Measurements from ENCODE around the gene FBXL19.

FBXL19 gene

DNA sequence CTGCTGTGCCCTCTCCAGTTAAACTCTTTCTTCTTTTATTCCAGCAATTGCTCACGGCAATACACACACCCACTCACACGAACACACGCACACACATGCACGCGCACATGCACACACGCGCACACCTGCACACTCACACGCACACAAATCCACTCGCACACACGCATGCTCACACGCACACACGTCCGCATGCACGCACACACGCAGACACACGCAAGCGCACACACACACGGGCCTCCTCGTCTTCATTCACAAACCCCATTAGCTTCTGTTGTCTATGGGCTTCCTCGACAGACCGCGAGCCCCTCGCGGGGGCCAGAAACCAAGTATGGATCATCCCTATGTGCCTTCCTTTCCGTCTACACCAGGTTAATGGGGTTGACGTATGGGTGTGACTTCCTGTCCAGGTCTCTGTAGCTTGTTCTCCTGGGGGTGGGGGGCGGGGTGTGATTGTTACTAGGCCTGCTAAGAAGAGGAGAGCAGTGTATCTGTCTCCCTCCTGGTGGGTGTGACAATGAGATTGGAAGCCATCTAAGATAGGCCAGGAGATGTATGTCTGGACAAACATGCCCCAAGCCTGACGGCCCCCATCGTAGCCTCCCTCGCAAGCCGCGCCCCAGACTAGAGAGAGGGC, 27.6 kb upstream of the FBXL19 start:
- DNase-seq: no peak

DNA sequence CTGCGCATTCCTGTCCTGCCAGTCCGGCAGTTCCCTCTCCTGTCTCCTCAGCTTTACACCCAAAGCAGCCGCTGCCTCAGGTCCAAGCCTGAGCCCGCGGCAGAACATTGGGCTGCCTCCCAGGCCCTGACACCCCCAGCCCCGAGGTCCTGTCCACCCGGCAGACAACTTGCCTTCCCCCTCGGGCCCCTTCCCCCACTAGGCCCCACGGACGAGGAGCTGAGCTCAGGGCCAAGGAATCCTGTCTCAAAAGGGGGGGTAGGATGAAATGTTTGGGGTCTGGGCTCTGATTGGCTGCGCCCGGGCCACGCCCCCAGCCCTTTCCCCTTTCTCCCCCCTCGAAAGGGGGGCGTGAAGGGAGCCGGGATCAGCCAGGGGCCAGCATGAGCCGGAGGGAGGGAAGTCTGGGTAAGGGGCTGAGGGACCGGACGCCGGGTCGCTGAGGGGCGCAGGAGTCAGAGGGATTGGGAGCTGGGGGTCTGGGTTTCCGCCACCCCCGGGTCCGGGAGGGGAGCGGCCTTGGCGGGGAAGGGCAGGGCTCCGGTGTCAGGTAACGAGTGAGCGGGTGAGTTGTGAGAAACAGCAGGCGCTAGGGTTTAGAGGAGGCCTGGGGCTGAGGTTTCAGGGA, 27.0 kb upstream of the FBXL19 start, which contains the start of gene CTF1:
Gene CTF1 (plus strand): TSS at position 354 of the 628 bp plus-strand sequence. CDS start 30 bp downstream, at position 384.
- DNase-seq: peak; percentile 95

DNA sequence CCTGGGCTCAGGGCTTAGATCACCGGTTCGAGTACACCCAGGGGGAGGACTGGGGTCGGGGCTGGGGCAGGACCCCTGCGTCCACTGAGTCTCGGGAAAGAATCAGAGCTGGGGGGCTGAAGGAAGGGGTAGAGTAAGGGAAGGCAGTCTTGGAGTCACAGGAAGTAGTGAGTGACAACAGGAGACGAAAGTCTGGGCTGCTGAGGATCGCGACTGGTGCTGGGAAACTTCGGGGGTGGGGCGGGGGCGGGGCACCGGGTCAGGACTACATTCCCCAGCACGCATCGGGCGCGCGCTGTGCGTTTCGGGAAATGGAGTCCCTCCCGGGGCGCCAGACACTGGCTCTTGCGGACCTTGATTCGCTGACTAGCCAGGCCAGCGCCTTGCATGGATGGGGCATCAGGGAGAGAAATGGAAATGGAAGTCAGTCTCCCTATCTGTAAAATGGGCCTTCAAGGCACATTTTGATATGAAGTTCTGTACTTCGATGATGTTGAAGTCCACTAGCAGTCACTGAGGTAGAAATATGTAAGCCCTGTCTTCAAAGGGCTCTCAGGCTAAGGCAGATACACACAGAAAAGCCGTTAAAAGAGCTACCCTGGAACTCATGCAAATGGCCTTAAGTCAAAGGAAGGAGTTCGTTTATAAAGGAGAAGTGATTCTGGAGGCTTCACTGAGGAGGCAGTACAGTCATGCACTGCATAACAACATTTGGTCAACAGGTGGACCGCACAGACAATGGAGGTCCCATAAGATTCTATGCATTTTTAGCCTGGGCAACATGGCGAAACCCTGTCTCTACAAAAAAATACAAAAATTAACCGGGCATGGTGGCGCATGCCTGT, 26.3 kb upstream of the FBXL19 start:
- peak; percentile 96 for DNase-seq

DNA sequence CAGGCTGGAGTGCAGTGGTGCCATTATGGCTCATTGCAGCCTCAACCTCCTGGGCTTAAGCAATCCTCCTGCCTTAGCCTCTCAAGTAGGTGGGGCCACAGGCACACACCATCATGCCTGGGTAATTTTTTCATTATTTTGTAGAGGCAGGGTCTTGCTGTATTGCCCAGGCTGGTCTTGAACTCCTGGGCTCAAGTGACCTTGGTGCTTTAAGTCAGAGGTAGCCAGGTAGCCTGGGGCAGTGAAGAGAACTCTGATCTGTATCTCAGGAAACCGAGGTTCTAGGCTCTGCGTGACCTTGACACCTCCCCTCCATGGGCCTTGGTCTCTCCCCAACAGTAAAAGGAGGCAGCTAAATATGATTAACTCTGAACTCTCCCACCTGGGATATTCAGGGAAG, 23.6 kb upstream of the FBXL19 start:
- no peak for DNase-seq

DNA sequence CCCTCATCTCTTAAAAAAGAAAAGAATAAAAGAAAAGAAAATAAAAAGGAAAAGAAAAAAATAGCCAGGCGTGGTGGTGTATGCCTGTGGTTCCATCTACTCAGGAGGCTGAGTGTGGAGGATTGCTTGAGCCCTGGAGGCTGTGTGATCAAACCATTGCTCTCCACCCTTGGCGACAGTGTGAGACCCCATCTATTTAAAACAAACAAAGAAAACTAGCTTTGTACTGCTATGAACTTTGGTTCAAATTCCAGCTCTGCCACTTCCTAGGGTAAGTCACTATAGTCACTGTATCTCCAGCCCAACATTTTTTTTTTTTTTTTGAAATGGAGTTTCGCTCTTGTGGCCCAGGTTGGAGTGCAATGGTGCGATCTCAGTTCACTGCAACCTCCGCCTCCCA, 22.8 kb upstream of the FBXL19 start:
- DNase-seq: no peak

DNA sequence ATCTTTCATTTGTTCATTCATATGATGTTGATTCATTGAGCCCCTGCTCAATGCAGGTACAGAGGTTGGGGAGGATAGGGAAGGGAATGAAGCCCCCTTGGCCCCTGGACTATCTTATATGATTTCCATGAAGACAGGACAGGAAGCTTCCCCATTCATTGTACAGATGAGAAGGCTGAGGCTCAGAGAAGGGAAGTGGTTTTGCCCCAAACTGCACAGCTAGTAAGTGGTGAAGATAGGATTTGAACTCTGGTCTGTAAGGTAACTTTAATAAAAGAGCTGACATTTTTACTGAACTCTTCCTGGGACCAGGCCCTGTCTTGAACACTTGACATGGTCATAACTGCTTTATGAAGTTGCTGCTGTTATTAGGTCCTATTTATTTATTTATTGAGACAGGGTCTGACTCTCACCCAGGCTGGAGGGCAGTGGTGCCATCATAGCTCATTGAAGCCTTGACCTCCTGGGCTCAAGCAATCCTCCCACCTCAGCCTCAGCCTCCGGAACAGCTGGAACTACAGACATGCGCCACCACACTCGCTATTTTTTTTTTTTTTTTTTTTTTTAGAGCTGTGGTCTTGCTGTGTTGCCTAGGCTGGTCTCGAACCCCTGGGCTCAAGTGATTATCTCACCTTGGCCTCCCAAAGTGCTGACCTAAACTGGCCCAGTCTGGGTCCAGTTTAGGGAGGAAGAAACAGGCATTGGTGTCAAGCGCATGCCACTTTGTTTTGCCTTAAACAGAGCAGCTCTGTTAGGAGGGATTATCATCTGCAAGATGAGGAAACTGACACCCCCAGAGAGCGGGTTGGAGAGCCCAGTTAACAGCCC, 22.0 kb upstream of the FBXL19 start:
- peak; percentile 75 for DNase-seq

DNA sequence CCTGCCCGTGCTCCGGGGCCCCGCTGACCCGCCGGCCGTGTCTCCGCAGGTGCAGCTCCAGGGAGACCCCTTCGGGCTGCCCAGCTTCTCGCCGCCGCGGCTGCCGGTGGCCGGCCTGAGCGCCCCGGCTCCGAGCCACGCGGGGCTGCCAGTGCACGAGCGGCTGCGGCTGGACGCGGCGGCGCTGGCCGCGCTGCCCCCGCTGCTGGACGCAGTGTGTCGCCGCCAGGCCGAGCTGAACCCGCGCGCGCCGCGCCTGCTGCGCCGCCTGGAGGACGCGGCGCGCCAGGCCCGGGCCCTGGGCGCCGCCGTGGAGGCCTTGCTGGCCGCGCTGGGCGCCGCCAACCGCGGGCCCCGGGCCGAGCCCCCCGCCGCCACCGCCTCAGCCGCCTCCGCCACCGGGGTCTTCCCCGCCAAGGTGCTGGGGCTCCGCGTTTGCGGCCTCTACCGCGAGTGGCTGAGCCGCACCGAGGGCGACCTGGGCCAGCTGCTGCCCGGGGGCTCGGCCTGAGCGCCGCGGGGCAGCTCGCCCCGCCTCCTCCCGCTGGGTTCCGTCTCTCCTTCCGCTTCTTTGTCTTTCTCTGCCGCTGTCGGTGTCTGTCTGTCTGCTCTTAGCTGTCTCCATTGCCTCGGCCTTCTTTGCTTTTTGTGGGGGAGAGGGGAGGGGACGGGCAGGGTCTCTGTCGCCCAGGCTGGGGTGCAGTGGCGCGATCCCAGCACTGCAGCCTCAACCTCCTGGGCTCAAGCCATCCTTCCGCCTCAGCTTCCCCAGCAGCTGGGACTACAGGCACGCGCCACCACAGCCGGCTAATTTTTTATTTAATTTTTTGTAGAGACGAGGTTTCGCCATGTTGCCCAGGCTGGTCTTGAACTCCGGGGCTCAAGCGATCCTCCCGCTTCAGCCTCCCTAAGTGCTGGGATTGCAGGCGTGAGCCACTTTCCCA, 21.1 kb upstream of the FBXL19 start:
- DNase-seq: peak; percentile 86

DNA sequence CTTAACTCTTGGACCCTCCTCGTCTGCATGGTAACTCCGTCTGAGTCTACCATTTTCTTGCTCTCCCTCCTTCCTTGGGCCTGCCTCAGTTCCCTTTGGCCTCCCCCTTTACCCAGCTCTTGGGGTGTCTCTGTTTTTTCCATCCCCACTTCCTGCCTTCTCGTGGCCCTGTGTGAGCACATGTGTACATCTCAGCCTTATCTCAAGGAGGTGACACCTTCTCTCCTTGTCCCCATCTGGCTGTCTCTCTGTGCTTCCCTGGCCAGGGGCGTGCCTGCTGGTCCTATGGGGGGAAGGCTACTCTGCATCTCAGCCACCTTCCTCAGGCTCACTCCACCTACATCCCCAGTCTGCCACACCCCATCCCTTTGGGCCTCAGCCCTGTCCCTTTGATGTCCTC, 20.4 kb upstream of the FBXL19 start:
- no peak for DNase-seq

DNA sequence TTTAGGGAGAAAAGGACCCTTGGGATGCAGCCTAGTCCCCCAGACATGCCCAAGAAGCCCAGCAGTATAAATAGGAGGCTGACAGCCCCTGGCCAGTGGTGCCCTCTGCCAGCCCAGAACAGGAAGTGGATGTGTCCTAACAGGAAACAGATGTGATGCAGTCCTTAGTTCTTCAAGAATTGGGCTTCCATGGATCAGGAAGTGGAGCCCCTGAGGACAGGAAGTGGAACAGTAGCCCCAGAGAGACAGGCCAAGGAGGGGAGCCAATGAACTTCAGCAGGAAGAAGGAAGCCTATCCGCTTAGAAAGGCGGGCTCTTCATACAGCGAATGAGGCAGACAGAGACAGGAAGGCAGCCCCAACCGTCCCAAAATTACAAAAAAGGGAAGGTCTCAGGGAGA, 19.8 kb upstream of the FBXL19 start:
- no peak for DNase-seq

DNA sequence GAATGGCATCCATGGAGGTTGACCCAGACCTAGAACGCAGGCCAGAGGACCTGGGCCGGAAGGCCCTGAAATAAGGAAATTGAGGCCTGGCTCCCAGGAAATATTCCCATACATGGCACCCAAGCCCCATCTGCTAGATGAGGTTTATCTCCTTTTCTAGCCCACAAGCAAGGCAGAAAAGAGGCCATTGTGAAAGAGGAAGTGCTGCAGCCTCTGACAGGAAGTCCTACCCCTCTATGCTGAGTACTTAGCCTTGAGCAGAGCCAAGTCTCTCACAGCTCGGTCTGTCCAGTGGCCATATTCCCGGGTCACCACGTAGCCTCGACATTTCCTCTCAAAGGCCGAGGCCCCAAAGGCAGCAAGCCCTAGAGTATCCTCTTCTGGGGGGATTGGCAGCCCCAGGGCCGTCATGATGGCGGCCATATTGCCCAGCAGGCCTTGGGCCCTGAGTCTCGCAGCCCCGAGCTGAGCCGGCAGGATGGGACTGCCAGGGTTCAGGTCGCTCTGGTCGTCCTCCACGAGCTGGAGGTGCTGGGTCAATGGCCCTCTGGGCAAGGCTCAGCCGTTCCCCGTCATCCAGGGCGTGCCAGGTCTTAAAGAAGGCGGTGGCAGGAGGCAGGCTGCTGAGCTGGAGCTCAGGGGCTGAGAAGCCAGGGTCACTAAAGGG, 19.1 kb upstream of the FBXL19 start:
- DNase-seq: no peak

DNA sequence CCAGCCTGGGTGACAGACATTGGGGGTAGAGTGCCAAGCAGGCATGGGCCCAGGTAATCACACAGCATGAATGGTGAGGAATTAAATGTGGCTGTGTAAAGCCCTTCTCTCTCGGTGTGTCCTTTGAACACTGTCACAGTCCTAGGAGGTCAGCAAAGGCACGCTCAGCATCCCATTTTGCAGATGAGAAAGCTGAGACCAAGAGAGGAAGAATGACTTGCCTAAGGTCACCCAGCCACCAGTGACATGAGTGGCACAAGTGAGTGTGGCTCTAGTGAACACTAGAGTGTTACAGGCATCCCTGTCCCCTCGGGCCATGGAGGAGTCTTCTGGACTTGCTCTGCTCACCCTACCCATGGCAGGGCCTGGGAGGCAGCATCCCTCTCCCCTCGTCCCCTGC, 16.3 kb upstream of the FBXL19 start:
- no peak for DNase-seq

DNA sequence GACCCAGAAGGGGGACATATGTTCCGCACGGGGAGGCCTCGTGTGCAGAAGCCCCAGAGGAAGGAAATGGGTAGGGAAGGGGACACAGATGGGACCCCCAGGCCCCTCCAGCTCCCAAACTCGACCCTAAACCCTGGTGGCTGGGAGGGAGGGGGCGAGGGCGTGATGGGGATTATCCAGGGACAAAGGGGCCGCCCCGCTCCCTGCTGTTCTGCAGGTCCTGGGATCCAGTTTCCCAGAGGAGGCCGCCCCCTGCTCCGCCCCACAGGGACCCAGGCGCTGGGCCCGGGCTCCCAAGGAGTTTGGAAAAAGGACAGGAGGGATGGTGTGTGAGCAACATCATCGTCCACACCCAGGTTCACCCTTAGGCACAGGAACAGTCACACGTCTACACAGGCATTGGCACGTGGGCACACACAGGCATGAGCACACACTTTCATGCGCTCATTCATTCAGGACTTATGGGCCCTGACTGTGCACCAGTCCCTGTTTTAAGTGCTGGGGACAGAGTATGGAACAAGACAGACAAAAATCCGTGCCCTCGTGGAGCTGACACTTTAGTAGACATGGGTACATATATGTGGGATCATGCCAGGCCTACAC, 12.8 kb upstream of the FBXL19 start:
- no peak for DNase-seq

DNA sequence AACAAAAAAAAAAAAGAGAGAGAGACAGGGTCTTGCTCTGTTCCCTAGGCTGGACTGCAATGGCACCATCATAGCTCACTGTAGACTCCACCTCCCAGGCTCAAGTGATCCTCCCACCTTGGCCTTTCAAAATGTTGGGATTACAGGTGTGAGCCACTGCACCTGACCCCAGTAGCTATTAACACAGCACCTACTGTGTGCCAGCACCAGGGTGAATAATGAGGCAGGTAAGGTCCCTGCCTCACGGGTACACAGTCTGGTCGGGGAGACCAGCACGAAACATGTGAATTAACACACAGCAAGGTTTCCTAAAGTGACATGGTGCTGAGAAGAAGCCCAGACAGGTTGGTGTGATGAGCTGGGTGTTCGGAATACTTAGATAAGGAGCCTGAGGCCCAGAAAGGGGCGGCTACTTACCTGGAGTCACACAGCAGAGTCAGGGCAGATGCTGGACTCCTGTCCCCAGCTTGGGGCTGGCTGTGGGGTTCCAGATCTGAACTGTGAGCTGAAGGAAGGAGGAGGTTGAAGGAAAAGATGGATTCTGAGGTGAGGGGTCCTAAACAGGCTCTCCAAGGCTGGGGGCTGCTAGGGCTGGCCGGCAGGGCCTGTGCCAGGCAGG, 10.5 kb upstream of the FBXL19 start:
- no peak for DNase-seq

DNA sequence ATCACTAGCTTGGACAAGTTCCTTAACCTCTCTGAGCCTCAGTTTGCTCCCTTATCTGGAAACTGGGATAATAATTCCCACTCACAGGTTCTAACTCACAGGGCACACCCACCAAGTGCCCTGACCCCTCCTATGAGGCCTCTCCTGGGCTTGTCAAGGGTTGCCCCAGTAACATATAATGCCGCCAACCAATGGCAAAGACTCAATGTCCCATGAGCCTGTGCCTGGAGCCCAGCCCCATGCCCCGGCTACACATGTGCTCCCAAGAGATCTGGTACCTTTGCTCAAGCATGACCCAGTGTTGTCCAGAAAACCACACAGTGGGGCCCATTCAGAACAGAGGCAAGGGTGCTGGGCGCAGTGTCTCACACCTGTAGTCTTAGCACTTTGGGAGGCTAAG, 8.5 kb upstream of the FBXL19 start:
- no peak for DNase-seq

DNA sequence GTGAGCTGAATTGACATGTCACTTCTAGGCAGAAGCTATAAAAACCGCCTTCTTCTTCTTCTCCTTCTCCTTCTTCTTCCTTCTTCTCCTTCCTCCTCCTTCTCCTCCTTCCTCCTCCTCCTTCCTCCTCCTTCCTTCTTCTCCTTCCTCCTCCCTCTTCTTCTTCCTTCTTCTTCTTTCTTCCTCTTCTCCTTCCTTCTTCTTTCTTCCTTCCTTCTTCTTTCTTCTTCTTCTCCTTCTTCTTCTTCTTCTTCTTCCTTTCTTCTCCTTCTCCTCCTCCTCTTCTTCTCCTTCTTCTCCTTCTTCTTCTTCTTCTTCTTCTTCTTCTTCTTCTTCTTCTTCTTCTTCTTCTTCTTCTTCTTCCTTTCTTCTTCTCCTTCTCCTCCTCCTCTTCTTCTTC, 4.8 kb upstream of the FBXL19 start:
- DNase-seq: no peak

DNA sequence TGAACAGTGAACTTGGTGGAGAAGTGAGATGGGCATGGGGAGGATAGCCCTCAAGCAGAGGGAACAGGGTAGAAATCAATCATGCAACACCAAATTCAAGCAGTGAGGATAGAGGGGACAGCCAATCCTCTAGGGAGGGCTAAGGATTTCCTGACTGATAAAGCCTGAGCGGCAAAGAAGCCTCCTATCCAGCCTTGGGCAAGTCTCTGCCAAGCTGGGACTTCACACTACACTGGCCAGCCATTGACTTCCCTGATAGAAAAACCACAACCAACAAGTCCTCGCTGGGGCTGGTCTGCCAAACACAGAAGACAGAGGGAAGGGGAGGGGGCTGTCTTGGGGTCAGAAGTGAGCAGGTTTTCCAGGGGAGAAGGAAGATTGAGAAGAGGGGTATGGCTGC, 2.5 kb upstream of the FBXL19 start:
- DNase-seq: no peak

DNA sequence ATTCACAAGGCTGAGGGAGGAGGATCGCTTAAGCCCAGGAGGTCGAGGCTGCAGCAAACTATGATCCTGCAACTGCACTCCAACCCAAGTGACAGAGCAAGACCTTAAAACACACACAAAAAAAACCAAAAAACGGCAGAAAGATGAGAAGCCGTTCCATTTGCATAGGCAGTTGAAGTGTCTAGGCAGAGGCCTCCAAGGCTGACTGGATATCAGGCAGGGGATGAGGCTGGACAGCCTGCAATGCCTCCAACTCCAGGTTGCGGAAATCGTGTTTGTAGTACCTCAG, 2.0 kb upstream of the FBXL19 start:
- DNase-seq: no peak

DNA sequence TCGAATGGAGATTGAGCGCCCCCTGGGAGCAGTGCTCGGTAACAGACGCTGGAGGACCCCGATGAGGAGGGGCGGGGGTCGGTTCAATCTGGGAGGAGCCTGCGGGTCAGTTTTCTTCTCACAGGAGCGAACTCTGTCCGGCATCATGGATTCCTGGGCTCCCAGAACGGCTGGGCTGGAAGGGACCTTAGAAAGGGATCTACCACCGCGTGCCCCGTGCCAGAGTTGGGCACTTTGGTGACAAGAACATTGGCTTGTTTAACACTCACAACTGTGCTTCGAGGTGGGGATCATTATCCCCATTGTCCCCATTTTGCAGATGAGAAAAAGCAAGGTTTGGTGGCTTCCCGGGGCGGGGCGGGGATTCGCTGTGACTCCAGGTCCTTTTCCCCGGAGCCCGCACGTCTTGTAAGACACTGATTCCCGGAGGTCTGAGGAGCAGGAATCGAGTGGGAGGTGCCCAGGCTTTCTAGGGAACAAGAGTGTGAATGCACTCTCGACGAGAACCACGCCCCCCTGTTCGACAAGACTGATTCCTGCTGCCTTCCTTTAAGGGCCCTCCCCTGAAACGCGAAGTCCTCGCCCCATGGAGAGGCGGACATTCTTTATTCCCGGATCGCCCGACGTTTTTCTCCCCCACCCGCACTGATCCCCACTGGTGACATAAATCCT, 1.5 kb upstream of the FBXL19 start:
- DNase-seq: peak; percentile 99

DNA sequence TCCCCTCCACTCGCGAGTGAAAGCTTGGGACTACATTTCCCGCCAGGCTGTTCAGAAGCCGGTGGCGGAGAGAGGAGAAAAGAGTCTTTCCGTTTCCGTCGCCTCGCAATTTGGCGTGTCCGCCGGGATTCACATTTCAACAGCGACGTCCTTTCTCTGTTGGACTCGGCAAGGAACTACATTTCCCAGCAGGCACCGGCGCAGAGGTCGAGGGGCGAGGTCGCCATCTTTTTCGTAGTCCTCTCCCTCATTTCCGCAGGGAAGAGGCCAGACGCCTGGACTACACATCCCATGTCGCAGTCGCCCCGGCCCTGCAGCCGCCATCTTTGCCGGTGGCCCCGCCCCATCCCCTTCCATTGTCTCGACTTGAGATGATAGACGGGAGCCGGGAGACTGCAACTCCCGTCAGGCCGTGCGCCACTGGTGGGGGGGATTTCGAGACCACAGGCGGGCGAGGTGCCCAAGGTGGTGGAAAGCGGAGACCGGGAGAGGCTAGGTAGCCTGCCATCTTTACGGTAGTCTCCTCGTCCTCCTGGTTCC, 882 bp upstream of the FBXL19 start:
- DNase-seq: peak; percentile 100

Data from eye (tissue), 1 donor.